Liver (tissue), 9 donors: Measurements from ENCODE around the gene ABCA3. TPM values are rescaled to one million over a fixed set of nuclear protein-coding genes. Genes with fewer than 3 reads are reported as not detected.

ENCODE experiments used
- DNase-seq: peaks from one replicate; pipeline ENCODE4 v3.0.0-alpha.2; 2017; ENCODE audit warnings: low spot score
- H3K27ac ChIP-seq, 2 donors: one replicate each; pipeline ENCODE4 v1.7.0; 2013; ENCODE audit warnings: inconsistent platforms in 2 of 2, low read length in 2 of 2, control low read depth in 1 of 2, low read depth in 1 of 2, mild to moderate bottlenecking in 1 of 2
- H3K27me3 ChIP-seq, 4 donors: one replicate each; pipeline versions ENCODE4 v1.6.1 to v1.7.0; 2013; ENCODE audit warnings: low read length in 3 of 4, inconsistent platforms in 1 of 4, mild to moderate bottlenecking in 1 of 4, moderate library complexity in 1 of 4; ENCODE audit not compliant: control insufficient read depth in 4 of 4, insufficient read depth in 4 of 4
- H3K36me3 ChIP-seq, 4 donors: one replicate each; pipeline versions ENCODE4 v1.6.1 to v1.7.0; 2013; ENCODE audit warnings: low read length in 3 of 4, mild to moderate bottlenecking in 3 of 4, low read depth in 1 of 4, moderate library complexity in 1 of 4; ENCODE audit not compliant: control insufficient read depth in 4 of 4, insufficient read depth in 3 of 4
- H3K4me1 ChIP-seq, 4 donors: one replicate each; pipeline versions ENCODE4 v1.6.1 to v1.7.0; 2013; ENCODE audit warnings: low read length in 3 of 4, mild to moderate bottlenecking in 3 of 4, moderate library complexity in 1 of 4; ENCODE audit not compliant: control insufficient read depth in 4 of 4, insufficient read depth in 4 of 4
- H3K4me3 ChIP-seq, 3 donors: one replicate each; pipeline versions ENCODE4 v1.6.1 to v1.7.0; 2013; ENCODE audit warnings: low read length in 3 of 3, control low read depth in 1 of 3, low read depth in 1 of 3, mild to moderate bottlenecking in 1 of 3
- H3K9ac ChIP-seq, 2 donors: one replicate each; pipeline ENCODE4 v1.7.0; 2013; ENCODE audit warnings: low read length in 2 of 2, mild to moderate bottlenecking in 2 of 2, moderate library complexity in 2 of 2, control low read depth in 1 of 2, low read depth in 1 of 2
- H3K9me3 ChIP-seq, 4 donors: one replicate each; pipeline versions ENCODE4 v1.6.1 to v1.7.0; 2013; ENCODE audit warnings: low read length in 3 of 4; ENCODE audit not compliant: control insufficient read depth in 4 of 4
- ATF3 ChIP-seq: IDR thresholded peaks from 2 replicates; pipeline ENCODE4 v1.6.1; 2016; ENCODE audit warnings: antibody characterized with exemption
- CTCF ChIP-seq: fragments of 150-350 bp; IDR thresholded peaks from 2 replicates; pipeline ENCODE4 v1.5.1; 2017; ENCODE audit warnings: improper control_type of control experiment, low read depth, low read length; ENCODE audit not compliant: missing input control
- EGR1 ChIP-seq, 2 donors: IDR thresholded peaks; 2 replicates each; pipeline ENCODE4 v1.6.1; 2016 to 2018; ENCODE audit warnings: antibody characterized with exemption in 2 of 2, low read depth in 2 of 2
- FOXA1 ChIP-seq: IDR thresholded peaks from 2 replicates; pipeline ENCODE4 v1.6.1; 2016; ENCODE audit warnings: antibody characterized with exemption
- HNF4G ChIP-seq: IDR thresholded peaks from 2 replicates; pipeline ENCODE4 v1.6.1; 2016; ENCODE audit warnings: antibody characterized with exemption
- NR2F2 ChIP-seq: IDR thresholded peaks from 2 replicates; pipeline ENCODE4 v1.6.1; 2016; ENCODE audit warnings: antibody characterized with exemption
- RAD21 ChIP-seq, 2 donors: IDR thresholded peaks; 2 replicates each; pipeline ENCODE4 v1.6.1; 2016; ENCODE audit warnings: antibody characterized with exemption in 2 of 2, mild to moderate bottlenecking in 2 of 2
- SP1 ChIP-seq: IDR thresholded peaks from 2 replicates; pipeline ENCODE4 v1.6.1; 2018; ENCODE audit warnings: antibody characterized with exemption, mild to moderate bottlenecking
- TAF1 ChIP-seq: conservative IDR thresholded peaks from 2 replicates; pipeline ENCODE4 v1.6.1; 2016; ENCODE audit warnings: antibody characterized with exemption, mild to moderate bottlenecking
- ZBTB33 ChIP-seq: IDR thresholded peaks from 2 replicates; pipeline ENCODE4 v1.6.1; 2016; ENCODE audit warnings: antibody characterized with exemption
- WGBS: extraction: QIAGEN DNeasy Blood & Tissue Kit; methylation state at CpG from one replicate; pipeline ENCODE4 v1.1.7; 2013; 5-methylcytosine and 5-hydroxymethylcytosine counted together
- polyA plus RNA-seq, 2 donors: library from polyadenylated mRNA; stranded (reverse) in 1 of 2; unstranded in 1 of 2; fragments of 200-250 nt in 1 of 2; fragments of >200 nt in 1 of 2; fragmentation: Nextera tagmentation in 1 of 2; extraction: Ambion mirVana in 1 of 2; gene quantifications; one replicate each; pipeline versions ENCODE4 v1.2.1 to v1.2.3, GENCODE V29; 2013 to 2015
- total RNA-seq, 2 donors: library from RNA; depleted of rRNA; stranded (reverse); fragments of >200 nt; gene quantifications; one replicate each; pipeline ENCODE4 v1.2.3, GENCODE V29; 2014
- donor health status: healthy.
- donor health status: healthy.
- donor health status: healthy.
- donor health status: healthy.
- donor health status: healthy.

The ABCA3 gene
- total and polyA plus RNA-seq, 4 donors, result 0.47 to 1.1 (median 0.77) TPM

- H3K27me3 ChIP-seq, result no peaks in the 10 kb centered on the region
- no peak overlapping the region for H3K27ac ChIP-seq
- TF ChIP-seq RAD21 (IDR thresholded peaks at IDR 0.05) (no peak), HNF4G (no peak), ZBTB33 (no peak), CTCF (no peak), ATF3 (no peak), FOXA1 (no peak), TAF1 (no peak)
- WGBS, result 55% methylated on average over 5 of the region's 5 CpGs
- no peaks in the 10 kb centered on the region for H3K9me3 ChIP-seq
- H3K36me3 ChIP-seq, result no peaks in the 10 kb centered on the region
- H3K4me3 ChIP-seq, result no peak overlapping the region
- H3K9ac ChIP-seq, result no peak overlapping the region
- no peaks in the 10 kb centered on the region for H3K4me1 ChIP-seq
- no peak for DNase-seq
Observed at GRCh38 chr16:2282262-2282661, 58.3 kb downstream of the ABCA3 start.

GRCh38 chr16:2280981-2281542, 59.5 kb downstream of the ABCA3 start:
- H3K4me3 ChIP-seq, result no peak overlapping the region
- H3K9me3 ChIP-seq, result no peaks in the 10 kb centered on the region
- DNase-seq, result no peak
- H3K9ac ChIP-seq, result no peak overlapping the region
- whole genome bisulfite sequencing, result 88% methylated on average over 24 of the region's 24 CpGs
- no peak overlapping the region for H3K27ac ChIP-seq
- H3K4me1 ChIP-seq, result no peaks in the 10 kb centered on the region
- no peaks in the 10 kb centered on the region for H3K27me3 ChIP-seq
- no peaks in the 10 kb centered on the region for H3K36me3 ChIP-seq
- TF ChIP-seq FOXA1, result no peak
- TF ChIP-seq ATF3, result no peak
- TF ChIP-seq EGR1 (IDR thresholded peaks at IDR 0.05; ENCODE audit: low read depth in 2 of 2), result no peak
- no peak for TF ChIP-seq SP1
- TF ChIP-seq HNF4G, result no peak

- Histone ChIP-seq H3K4me1 (no peaks in the 10 kb centered on the region), H3K9me3 (no peaks in the 10 kb centered on the region), H3K4me3 (no peak overlapping the region), H3K36me3 (no peaks in the 10 kb centered on the region), H3K9ac (no peak overlapping the region), H3K27ac (no peak overlapping the region), H3K27me3 (no peaks in the 10 kb centered on the region)
- no peak for DNase-seq
- TF ChIP-seq HNF4G, result no peak
- TF ChIP-seq NR2F2, result no peak
- TF ChIP-seq FOXA1, result no peak
- TF ChIP-seq CTCF, result no peak
- TF ChIP-seq ZBTB33, result no peak
- no peak for TF ChIP-seq TAF1
- no peak for TF ChIP-seq ATF3
- 92% methylated on average over 8 of the region's 8 CpGs for WGBS
Observed at GRCh38 chr16:2280461-2280860, 60.1 kb downstream of the ABCA3 start.
